HG03139 (cell line): Measurements from ENCODE around the gene OS9.

Source experiments
- ATAC-seq: cut with Tn5 transposase; IDR thresholded peaks from one replicate; pipeline ENCODE4 v1.9.1; 2021; ENCODE audit not compliant: unreplicated experiment

OS9 gene

DNA sequence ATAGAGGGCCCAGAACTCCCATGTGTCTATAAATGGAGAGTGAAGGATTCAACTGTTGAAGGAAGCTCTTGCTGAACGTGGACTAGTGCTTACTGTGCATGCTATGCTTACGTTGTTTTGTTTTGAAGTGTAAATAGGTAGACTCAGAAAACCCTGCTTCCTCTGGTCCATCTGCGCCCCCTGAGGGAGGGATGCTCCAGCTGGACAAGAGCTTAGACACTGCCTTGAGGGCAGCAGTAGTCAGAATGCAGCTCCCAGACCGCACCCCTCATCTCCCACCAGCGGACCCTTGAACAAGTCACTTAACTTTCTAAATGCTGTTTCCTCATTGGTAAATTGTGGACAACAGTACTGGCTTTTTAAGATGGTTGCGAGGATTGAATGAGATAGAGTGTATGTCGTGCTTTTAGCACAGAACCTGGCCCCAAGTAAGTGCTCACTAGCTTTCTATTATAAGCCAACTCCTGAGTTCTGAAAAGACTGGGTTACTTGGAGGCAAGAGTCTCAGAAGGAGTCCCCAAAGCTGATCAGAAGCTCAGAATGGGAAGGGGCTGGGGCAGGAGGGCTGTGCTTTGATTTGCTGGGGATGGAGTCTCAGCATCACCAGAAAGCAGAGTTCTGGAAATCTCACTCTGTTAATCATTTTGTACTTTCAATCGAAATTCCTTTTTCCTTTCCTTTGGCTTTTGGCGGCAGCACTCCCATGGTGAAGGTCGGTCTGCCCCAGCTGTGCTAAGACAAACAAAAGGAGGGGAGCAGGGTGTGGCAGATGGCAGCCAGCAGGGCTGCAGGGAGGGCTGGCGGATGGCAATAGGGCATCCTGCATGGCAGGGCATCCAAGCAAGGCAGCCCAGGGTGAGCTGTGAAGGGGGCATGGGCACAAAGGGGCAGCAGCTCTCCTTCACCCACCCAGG is 29.0 kb downstream of the OS9 start:
- no peak for ATAC-seq

- no peak for ATAC-seq
These were observed 29.7 kb downstream of the OS9 start for GRCh38 chr12:57723630-57723962.

DNA sequence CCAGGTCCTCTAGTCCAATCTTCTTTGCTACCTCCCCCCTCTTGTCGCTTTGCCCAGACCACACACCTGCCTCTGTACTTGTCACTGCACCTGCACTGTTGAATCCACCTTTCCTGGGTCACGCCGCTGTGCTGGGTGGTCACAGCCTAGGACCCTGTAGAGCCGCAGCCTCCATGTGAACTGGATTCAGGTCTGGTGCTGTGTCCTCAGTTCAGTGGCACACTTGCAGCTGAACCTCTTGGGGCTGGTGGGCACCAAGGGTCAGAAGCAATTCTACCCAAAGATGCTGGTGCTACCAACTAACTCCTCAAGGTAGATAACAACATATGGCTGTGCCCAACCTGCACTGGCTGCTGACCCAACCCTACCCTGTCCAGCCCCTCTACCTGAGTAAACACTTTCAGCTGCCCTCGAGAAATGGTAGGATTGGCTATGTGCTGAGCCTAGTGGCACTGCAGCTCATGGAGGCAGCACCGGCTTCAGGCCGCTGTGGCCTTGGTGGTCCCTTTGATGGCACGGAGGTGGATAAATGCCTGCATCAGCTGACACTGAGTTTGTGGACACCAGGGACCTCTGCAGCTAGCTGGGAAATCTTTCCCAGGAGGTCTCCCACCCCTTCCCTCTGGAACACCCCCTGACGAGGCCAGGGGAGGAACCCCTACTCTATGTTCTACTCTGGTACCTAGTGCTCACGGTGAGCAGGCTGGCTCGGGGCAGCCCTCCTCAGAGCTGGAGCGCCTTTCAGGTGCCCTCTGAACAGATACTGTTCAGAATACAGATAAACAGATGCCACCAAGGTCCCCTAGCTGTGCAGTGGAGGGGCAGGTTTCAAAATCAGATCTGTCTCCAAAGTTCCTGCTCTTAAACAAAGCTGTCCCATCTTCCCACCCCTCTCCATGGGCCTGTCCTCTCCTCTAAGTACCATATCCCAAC is 30.3 kb downstream of the OS9 start:
- no peak for ATAC-seq

- ATAC-seq = no peak
These were observed 31.2 kb downstream of the OS9 start for GRCh38 chr12:57724936-57725740.

DNA sequence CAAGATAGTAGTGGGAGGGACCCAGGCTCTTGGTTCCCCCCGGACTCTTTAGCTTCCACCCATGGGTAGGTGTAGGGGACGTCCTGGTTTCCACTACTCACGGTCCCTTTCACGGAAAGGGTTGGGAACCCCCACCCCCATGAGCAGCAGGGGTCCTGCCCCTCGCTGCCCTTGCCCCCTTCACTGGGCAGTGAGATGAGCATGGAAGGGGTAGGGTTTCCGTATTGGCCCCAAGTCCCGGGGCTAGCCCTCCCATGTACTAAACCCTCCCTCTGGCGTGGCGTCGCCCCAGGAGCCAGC is 31.9 kb downstream of the OS9 start:
- no peak for ATAC-seq

GRCh38 chr12:57726151-57726883 is 32.4 kb downstream of the OS9 start:
- no peak for ATAC-seq

- no peak for ATAC-seq
These were observed 33.2 kb downstream of the OS9 start for GRCh38 chr12:57726884-57727757.

GRCh38 chr12:57727758-57728395 is 33.9 kb downstream of the OS9 start:
- no peak for ATAC-seq

DNA sequence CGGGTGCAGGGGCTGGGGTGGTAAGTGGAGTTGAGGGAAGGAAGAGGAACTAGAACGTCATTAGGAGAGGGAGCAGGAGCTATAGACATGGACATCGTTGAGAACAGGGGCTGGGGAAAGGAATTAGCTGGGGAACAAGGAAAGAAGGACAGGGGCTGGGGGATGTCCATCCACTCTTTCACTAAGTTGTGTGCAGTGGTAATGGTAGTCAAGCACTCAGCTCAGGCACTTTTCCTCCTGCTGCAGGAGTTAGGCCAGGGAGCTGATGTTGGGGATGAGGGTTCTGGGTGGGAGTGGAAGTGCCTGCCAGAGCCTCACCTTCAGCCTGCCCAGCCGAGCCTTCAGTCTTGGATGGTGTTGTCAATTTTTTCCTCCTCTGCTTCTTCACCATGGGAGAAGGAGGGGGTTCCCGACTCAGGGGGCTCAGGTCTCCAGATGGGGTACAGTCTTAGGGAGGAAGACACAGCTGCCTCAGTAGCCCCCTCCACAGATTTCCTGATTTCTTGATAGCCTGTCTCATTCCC is 35.5 kb downstream of the OS9 start:
- ATAC-seq = no peak

DNA sequence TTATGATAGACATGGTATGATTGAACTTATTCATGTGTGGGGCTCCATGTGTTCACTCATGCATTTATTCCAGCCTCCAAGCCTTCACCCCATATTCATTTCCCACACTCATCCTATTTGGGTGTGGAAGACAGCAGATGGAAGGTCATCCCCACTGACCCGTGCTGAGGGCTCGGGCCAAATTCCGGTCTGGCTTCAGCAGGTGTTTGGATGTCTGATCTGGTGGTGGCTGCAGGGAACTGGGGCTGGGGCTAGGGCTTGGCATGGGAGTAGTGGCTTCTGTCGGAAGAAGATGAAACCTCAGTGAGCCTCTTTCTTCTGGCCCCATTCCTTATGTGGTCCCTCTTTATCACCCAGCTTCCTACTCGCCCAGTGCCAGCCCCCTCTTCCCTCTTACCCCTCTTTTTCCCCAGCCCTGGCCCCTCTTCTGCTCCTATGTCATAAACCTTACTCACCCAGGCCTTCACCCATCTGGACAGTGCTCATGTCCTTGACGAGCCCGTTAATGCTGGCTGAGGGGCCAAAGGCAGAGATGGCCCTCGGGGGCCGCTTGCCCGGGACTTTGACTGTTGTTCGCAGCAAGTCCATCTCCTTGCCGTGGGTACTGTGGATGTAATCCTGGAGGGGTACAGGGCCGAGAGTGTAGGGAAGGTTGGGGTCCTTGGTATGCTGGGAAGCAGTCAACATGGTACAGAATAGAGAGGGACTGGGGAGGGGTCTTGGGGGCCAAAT is 36.6 kb downstream of the OS9 start:
- ATAC-seq = no peak

DNA sequence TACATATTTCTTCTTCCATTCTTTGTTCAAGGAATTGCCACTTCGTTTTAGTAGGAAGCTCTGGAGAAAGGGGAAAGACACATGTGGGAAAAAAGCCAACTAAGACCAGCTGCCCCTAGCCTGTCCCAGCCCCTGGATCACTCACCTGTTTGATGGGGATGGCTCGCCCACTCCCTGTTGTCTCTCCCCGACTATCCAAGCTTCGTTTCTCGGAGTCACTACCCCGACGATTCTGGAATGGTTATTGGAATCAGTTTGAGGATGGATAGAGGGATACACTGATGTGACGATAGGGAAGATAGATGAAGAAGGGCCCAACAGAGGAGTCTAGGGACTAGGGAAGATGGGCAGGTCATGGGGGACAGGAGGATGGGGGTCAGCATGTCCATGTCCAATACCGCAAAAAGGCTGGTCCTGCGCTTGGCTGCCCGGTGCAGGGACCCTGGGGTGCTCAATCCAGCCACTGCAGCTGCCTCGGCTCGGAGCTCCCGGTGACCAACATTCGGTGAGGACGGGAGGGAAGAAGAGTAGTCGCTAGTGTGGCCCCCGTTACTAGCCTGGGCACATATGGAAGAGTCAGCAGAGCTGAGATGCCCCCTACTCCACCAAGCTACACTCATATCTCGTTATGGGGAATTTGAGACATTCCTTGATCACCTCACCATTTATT is 37.6 kb downstream of the OS9 start:
- no peak for ATAC-seq

DNA sequence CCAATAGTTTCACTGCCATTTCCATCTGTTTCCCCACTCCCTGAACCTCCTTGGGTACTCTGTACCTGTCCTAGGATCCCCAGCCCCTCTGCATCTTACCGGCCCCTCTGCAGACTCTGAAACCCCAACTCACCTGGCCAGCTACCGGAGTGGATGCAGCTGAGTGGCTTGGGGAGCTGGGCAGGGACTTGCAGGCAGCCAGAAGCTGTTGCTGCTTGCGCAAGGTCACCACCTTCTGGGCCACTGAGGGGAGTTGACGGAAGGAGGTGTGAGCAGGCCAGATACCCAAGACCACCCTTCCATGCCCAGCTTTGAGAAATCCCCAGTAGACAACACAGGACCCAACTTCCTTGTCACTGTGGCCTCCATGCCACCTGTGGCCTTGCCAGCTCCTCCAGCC is 38.3 kb downstream of the OS9 start:
- no peak for ATAC-seq

DNA sequence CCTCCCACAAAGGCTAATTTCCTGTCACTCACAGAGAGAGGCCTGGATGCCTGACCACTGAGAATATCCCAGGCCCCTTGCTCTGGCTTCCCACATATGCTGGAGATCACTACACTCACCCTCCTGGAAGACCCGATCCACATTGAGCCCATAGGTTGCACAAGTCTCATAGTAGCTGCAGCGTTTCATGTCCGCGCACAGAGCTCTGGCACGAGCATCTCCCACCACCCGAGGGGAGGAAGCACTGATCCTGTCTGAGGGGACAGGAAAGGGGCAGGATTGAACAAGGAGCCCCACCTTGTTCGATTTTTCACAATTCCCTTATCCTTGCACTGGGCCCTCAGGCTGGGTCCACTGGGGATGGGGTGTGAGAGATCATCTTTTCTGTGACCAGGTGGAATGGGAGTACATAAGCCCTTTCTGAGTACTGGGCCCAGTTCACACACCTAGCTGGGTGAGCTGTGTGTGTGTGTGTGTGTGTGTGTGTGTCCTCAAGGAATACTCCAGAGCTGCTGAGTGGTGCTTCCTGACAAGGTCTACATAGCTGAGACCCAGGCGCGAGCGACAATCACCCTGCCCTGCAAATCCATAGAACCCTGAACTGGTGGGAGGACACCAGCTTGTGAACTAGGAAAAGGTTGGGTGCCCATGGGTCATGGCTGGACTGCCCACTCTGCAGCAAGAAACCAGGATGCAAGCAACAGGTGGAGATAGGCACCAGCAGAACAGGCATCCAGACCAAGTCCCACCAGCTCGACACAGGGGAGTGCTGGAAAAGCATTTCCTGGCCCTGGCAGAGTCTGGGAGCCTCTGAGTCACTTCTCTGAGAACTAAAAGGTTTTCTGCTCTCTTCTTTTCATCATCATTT is 39.0 kb downstream of the OS9 start:
- ATAC-seq = no peak

GRCh38 chr12:57733928-57734327 is 40.0 kb downstream of the OS9 start:
- ATAC-seq = no peak

GRCh38 chr12:57734591-57734990 is 40.7 kb downstream of the OS9 start:
- ATAC-seq = no peak

GRCh38 chr12:57735198-57735855 is 41.4 kb downstream of the OS9 start:
- ATAC-seq = no peak
